SK-N-SH (cell line): Measurements from ENCODE around the gene ANK3.

Experiments
- CTCF ChIP-seq: fragments of 200-600 bp; sonication (generic); IDR thresholded peaks from 2 replicates; pipeline ENCODE4 v1.6.1; 2017; ENCODE audit warnings: antibody characterized with exemption, mild to moderate bottlenecking, moderate library complexity
- EP300 ChIP-seq, 2 experiments: IDR thresholded peaks; 2 replicates each; pipeline versions ENCODE4 v1.4.0 to v1.6.1; 2012; ENCODE audit warnings: borderline replicate concordance in 1 of 2, low read depth in 1 of 2, low read length in 1 of 2
- MEF2A ChIP-seq: IDR thresholded peaks from 2 replicates; pipeline ENCODE4 v1.4.0; 2012; ENCODE audit warnings: low read depth, borderline replicate concordance
- NFIC ChIP-seq: IDR thresholded peaks from 2 replicates; pipeline ENCODE4 v1.4.0; 2012; ENCODE audit warnings: borderline replicate concordance
- PBX3 ChIP-seq: IDR thresholded peaks from 2 replicates; pipeline ENCODE4; 2012
- RAD21 ChIP-seq: IDR thresholded peaks from 2 replicates; pipeline ENCODE4 v1.6.1; 2012; ENCODE audit warnings: mild to moderate bottlenecking, low read length
- RFX5 ChIP-seq: IDR thresholded peaks from 2 replicates; pipeline ENCODE4 v1.6.1; 2012; ENCODE audit warnings: mild to moderate bottlenecking, improper control_type of control experiment, low read length
- TCF12 ChIP-seq: IDR thresholded peaks from 2 replicates; pipeline ENCODE4 v1.4.0; 2012

GRCh38 chr10:60295028-60295937 lies 94.4 kb downstream of the ANK3 start:
- no peak for TF ChIP-seq EP300 (IDR thresholded peaks at IDR 0.05; ENCODE audit: borderline replicate concordance in 1 of 2, low read depth in 1 of 2, low read length in 1 of 2)
- no peak for TF ChIP-seq CTCF
- no peak for TF ChIP-seq RAD21
- no peak for TF ChIP-seq RFX5
- TF ChIP-seq NFIC: no peak
- TF ChIP-seq MEF2A: no peak
- TF ChIP-seq PBX3: no peak
- TF ChIP-seq TCF12: no peak
